OCI-LY3 (cell line): ENCODE results near the gene GRIK4.

Source experiments
- CTCF ChIP-seq: fragments of 200-600, 300-600 bp; sonication (generic); IDR thresholded peaks from 2 replicates; pipeline ENCODE4 v1.5.1; 2014; ENCODE audit warnings: antibody characterized with exemption, low read length, low read depth
- EZH2phosphoT487 ChIP-seq: fragments of 200-600 bp; shearing (Covaris generic); IDR thresholded peaks from 2 replicates; pipeline ENCODE4 v1.6.1; 2018; ENCODE audit warnings: antibody characterized with exemption, mixed run types, low read depth

GRCh38 chr11:120626791-120627190 lies 115.2 kb downstream of the GRIK4 start:
- no peak for TF ChIP-seq CTCF
- TF ChIP-seq EZH2phosphoT487, result no peak
